ENCODE data around the gene ZNF30. TPM values are rescaled to one million over a fixed set of nuclear protein-coding genes. Genes with fewer than 3 reads are reported as not detected.

ZNF30 gene
- polyA plus RNA-seq, 3 donors, result 0.13 to 1.7 (median 0.29) TPM

- Histone ChIP-seq H3K9me3 (replicated peaks in 1 of 2; ENCODE audit: control insufficient read depth in 1 of 2, insufficient read depth in 1 of 2, low read length in 2 of 2) (peaks cover 9% of the 10 kb centered on the region in 2 donors), H3K9ac (ENCODE audit: insufficient read depth, low read length, poor library complexity, severe bottlenecking) (no peak overlapping the region), H3K27me3 (ENCODE audit: control insufficient read depth in 2 of 2, insufficient read depth in 2 of 2, low read length in 2 of 2) (no peaks in the 10 kb centered on the region), H3K27ac (ENCODE audit: low read depth in 1 of 2, low read length in 2 of 2) (peak overlapping the region; percentile 0 to 59), H4K20me1 (ENCODE audit: insufficient read depth, low read length) (no peaks in the 10 kb centered on the region), H3K4me1 (ENCODE audit: control insufficient read depth in 1 of 2, insufficient read depth in 2 of 2, low read length in 2 of 2) (peaks cover 34 to 39% of the 10 kb centered on the region in 2 donors), H3K4me2 (replicated peaks; ENCODE audit: extremely low read depth, low read length, poor library complexity, severe bottlenecking) (peak overlapping the region; percentile 57), H2AFZ (ENCODE audit: insufficient read depth, low read depth, low read length, poor library complexity, severe bottlenecking) (no peak overlapping the region), H3K79me2 (ENCODE audit: insufficient read depth, low read length) (no peaks in the 10 kb centered on the region), H3K4me3 (replicated peaks in 1 of 3; ENCODE audit: low read depth in 2 of 3, low read length in 3 of 3) (peak overlapping the region in 1 of 3 experiments; percentile 57), H3K36me3 (replicated peaks in 1 of 2; ENCODE audit: control insufficient read depth in 1 of 2, insufficient read depth in 2 of 2, low read length in 2 of 2) (no peaks in the 10 kb centered on the region)
- Mint-ChIP-seq H3K4me1 (peaks cover 40% of the 10 kb centered on the region), H3K27me3 (ENCODE audit: low read depth in 3 of 3) (peaks cover 2 to 3% (median 2%) of the 10 kb centered on the region in 3 donors), H3K27ac (peak overlapping the region; percentile 80 to 97 (median 94)), H3K36me3 (no peaks in the 10 kb centered on the region), H3K9me3 (peaks cover 2 to 20% (median 12%) of the 10 kb centered on the region in 7 donors), H3K4me3 (peak overlapping the region in 1 of 2 donors; percentile 39)
- TF ChIP-seq CTCF (IDR thresholded peaks at IDR 0.05), result no peak
- 75% methylated on average over 3 of the region's 5 CpGs for WGBS (ENCODE audit: insufficient coverage)
- DNase-seq, result peak in 1 of 3 donors; percentile 42
- intact Hi-C loops (cut with micrococcal nuclease), result loop anchor here in 1 of 2 donors (10.0 kb wide), 1 partner anchor 160 kb away; the partner anchor contains the start of genes FXYD1 and LGI4
Measured at GRCh38 chr19:34975056-34975455, 48.4 kb downstream of the ZNF30 start.

DNA sequence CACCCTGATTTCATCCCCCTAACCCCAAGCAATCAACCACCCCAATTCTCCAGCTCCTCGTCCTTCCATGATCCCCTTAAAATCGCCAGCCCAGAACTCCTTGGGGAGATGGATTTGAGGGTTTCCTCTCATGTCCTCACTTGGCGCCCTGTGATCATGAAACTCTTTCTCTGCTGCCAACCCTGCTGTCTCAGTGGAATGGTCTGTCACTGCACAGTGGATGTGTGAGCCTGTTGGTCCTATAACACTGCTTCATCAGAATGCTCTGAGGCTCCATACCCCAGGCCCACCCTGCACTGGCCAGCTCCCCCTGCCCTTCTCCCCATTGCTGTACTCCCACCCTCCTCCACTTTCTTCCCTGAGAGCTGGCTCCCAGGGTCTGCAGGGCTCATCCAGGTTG is 49.9 kb downstream of the ZNF30 start:
- Histone ChIP-seq H4K20me1 (ENCODE audit: insufficient read depth, low read length) (no peaks in the 10 kb centered on the region), H3K36me3 (replicated peaks in 1 of 2; ENCODE audit: control insufficient read depth in 1 of 2, insufficient read depth in 2 of 2, low read length in 2 of 2) (no peaks in the 10 kb centered on the region), H3K27ac (ENCODE audit: low read depth in 1 of 2, low read length in 2 of 2) (peak overlapping the region in 1 of 2 donors; percentile 34), H3K27me3 (ENCODE audit: control insufficient read depth in 2 of 2, insufficient read depth in 2 of 2, low read length in 2 of 2) (no peaks in the 10 kb centered on the region), H3K4me2 (replicated peaks; ENCODE audit: extremely low read depth, low read length, poor library complexity, severe bottlenecking) (no peak overlapping the region), H3K9me3 (replicated peaks in 1 of 2; ENCODE audit: control insufficient read depth in 1 of 2, insufficient read depth in 1 of 2, low read length in 2 of 2) (peaks cover 9% of the 10 kb centered on the region in 2 donors), H2AFZ (ENCODE audit: insufficient read depth, low read depth, low read length, poor library complexity, severe bottlenecking) (no peak overlapping the region), H3K4me3 (replicated peaks in 1 of 3; ENCODE audit: low read depth in 2 of 3, low read length in 3 of 3) (no peak overlapping the region), H3K4me1 (ENCODE audit: control insufficient read depth in 1 of 2, insufficient read depth in 2 of 2, low read length in 2 of 2) (peaks cover 34 to 39% of the 10 kb centered on the region in 2 donors), H3K9ac (ENCODE audit: insufficient read depth, low read length, poor library complexity, severe bottlenecking) (no peak overlapping the region), H3K79me2 (ENCODE audit: insufficient read depth, low read length) (no peaks in the 10 kb centered on the region)
- H3K9me3 Mint-ChIP-seq, result peaks cover 0 to 18% (median 10%) of the 10 kb centered on the region in 7 donors
- peaks cover 40% of the 10 kb centered on the region for H3K4me1 Mint-ChIP-seq
- no peak overlapping the region for H3K4me3 Mint-ChIP-seq
- intact Hi-C loops (cut with micrococcal nuclease), result loop anchor here in 1 of 2 donors (10.0 kb wide), 1 partner anchor 158 kb away; the partner anchor contains the start of genes FXYD1 and LGI4
- TF ChIP-seq CTCF (IDR thresholded peaks at IDR 0.05), result no peak
- no peak for DNase-seq
- 100% methylated on average over 1 of the region's 3 CpGs for WGBS (ENCODE audit: insufficient coverage)
- no peaks in the 10 kb centered on the region for H3K36me3 Mint-ChIP-seq
- peaks cover 2 to 3% (median 3%) of the 10 kb centered on the region in 3 donors for H3K27me3 Mint-ChIP-seq (ENCODE audit: low read depth in 3 of 3)
- H3K27ac Mint-ChIP-seq, result peak overlapping the region in 4 of 7 donors; percentile 16 to 94 (median 58)

Data from CD14-positive monocyte (primary cell).